GM19023 (cell line): ENCODE measurements around the gene SAMD8.
"Not testable (repeated sequence)": the region's sequence is repeated elsewhere in the genome, so short reads cannot be mapped to it uniquely, and the experiment has no call there.

Experiments used
- ATAC-seq: cut with Tn5 transposase; IDR thresholded peaks from one replicate; pipeline ENCODE4 v1.9.1; 2021; ENCODE audit warnings: mild to moderate bottlenecking, moderate library complexity; ENCODE audit not compliant: unreplicated experiment

SAMD8 gene

DNA sequence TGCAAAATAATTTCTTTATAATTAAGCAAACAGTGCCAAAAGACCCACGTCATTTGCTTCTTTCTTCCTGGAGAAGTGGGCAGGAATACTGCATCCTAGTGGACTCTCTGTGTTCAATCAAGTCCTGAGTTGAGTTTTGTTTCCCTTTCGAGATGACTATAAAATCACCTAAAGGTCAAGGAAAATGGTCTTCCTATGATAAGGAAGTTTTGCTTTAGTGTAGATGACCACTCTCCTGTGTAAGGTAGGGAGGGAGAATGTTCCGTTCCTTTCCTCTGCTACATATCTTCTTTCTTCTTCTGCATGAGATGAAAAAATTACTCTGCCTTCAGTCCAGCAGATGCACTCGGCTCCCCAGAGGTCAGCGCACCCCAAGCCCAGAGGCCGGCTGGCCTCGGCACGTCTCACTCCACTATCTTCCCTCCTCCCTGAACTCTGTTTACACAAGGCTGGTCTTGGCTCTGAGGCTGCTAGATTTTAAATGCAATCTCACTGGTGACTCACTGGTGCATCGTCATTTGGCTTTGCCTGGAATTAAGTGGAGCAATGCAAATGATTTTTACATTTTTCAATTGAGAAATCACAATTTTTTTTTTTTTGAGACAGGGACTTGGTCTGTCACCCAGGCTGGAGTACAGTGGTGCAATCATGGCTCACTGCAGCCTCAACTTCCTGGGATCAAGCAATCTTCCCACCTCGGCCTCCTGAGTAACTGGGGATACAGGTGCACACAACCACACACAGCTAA lies 80.5 kb downstream of the SAMD8 start:
- ATAC-seq, result no peak

DNA sequence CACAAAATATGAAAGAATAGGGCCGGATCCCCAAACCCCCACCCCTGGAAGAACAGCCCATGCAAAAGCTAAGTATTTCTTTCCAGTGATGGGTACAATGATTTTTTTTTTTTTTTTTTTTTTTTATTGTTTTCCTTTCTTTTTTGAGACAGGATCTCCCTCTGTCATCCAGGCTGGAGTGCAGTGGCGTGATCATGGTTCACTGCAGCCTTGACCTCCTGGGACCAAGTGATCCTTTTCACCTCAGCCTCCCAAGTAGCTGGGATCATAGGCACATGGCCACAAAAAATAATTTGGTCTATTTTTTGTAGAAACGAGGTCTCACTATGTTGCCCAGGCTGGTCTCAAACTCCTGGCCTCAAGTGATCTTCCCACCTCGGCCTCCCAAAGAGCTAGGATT lies 83.2 kb downstream of the SAMD8 start:
- not testable (repeated sequence) for ATAC-seq

DNA sequence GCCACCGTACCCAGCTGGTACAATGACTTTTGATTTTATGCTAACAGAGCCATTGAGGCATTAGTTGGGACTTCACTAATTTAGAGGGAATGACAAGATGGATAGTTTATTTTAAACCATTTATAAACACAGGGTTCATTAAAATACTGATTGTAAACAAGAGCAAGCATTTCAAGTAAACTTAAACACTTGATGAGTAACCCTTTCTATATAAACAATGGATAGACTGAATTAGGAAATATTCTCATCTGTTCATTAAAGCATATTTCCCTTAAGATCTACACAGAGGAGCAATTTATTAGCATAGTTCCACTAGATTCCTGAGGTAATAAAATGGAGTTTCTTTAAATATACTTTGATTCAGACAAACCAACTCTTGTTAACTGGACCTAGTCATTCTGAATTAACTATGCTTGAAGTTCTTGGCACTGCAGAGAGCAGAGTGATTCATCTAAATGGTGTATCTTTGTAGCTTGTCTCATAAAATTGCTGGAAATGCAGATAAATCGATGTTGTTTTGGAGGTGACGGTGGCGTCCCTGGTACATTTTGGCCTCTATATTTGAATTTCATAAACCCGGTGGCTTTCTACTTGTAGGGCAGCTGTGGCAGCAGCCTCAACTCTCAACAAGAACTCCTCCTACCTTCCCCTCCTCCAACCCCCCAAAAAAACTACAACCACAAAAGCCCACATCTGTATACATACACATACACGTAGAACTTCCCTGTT lies 83.7 kb downstream of the SAMD8 start:
- ATAC-seq, result no peak

DNA sequence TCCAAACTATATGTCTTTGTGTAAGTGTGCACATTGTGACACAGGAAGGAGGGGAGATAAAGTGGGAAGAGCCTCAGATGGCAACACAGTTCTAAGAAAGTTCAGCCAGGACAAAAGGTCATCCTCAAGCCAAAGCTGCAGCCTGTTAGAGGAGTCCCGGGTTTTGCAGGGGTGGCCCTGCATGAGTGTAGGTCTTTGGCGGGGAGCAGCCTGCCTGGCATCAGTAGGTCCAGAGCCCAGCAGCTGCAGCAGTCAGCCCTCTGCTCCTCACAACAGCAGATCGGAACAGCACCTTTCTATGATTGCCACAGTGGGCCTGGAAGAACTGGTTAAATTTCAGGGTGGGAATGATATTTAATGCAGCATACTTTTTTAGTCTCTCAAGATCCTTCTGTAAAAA lies 85.6 kb downstream of the SAMD8 start:
- no peak for ATAC-seq

DNA sequence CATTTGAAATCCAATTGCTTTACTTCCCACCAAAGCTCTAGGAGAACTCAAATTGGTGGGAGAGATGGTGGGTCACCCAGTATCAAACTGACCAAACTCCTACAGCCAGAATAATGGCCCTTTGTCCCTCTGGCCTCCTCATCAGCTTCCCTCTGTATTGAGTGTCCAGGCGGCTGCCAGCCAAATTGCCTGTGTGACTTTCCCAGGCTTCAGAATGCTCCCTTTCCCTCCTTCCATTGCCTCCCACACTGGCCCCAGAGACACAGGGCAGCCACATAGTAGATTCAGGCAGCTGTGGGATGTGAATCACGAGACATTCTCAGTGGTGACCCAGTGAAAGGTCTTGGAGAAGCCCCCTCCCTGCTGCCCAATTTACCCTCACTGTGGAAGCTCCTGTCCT lies 86.5 kb downstream of the SAMD8 start:
- ATAC-seq, result no peak

DNA sequence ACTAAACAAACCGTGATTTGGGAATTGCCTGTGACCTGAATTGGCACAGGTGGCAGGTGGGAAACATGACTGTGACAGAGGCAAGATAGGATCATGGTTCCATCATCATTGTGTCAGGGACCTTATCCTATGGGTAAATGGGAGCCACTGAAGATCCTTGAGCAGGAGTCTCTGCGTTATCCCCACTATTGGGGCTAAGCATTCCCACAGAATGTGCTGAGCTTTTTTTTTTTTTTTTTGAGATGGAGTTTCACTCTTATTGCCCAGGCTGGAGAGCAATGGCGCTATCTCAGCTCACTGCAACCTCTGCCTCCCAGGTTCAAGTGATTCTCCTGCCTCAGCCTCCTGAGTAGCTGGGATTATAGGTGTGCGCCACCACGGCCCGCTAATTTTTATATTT lies 88.5 kb downstream of the SAMD8 start:
- not testable (repeated sequence) for ATAC-seq

DNA sequence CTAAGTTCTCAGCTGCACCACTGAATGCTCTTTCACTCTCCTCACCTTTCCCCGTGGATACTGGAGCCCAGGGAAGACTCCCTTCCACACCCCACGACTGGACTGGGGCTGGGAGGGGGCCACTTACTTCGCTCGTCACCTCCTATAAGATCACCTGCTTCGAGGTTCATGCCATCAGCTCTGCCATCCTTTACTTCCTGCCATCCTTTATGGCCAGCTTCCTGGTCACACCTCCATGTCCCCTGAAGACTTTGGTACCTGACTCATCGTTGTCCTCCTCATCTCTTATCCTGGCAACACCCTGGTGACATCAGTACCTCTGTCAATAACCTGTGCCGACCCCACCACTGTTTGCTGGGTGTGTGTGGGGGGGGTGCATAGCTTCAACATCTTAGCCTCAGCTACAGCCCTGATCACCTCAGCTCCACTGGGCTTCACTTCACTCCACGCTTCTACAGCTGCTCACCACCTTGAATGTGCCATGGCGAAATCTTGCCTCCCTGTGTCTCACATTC lies 90.4 kb downstream of the SAMD8 start:
- ATAC-seq, result no peak

DNA sequence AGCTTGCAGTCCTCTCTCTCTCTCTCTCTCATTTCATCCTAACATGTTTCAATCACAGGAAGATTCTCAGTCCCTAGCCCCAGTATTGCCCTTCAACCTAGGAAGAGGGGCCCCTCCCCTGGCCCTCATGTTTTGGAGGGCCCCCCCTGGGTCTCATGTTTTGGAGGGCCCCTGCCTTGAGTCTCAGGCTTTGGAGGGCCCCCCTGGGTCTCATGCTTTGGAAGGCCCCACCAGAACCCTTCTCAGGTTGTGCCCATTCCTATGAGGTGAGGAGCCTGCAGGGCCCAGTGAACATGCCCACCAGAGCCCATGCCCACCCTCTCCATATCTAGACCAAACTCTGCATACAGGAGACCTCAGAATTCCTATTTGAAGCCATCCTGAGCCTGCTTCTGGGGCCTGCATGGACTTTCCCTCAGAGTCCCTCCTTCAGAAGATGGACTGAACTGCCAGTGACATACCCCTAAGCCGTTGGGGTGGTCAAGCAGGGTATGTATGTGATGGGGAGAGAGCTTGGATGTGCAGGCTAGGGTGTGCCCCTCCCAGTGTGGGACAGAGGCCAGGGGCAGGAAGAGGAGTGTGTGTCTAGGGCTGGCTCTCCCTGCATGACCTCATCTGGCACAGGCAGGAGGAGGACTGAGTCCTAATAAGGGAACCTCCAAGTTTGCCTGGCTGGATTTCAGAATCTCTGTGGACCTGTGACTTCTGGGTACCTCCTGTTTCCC lies 91.0 kb downstream of the SAMD8 start:
- no peak for ATAC-seq

DNA sequence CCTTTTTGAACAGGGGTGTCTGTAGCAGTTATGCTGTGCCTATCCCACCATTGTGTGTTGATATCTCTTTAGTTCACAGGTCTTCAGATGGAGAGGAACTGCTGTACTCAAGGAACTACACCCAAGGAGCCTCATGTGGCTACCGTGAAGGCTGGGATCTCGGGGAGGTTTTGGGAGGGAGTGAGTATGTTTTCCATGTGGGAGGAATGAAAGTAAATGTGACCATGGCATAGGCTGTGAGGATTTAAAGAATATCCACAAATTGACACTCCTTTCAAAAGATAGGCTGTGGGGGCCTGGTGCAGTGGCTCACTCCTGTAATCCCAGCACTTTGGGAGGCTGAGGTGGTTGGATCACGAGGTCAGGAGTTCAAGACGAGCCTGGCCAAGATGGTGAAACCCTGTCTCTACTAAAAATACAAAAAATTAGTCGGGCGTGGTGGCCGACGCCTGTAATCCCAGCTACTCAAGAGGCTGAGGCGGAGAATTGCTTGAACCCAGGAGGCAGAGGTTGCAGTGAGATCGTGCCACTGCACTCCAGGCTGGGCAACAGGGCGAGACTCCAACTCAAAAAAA lies 91.7 kb downstream of the SAMD8 start:
- ATAC-seq, result not testable (repeated sequence)

DNA sequence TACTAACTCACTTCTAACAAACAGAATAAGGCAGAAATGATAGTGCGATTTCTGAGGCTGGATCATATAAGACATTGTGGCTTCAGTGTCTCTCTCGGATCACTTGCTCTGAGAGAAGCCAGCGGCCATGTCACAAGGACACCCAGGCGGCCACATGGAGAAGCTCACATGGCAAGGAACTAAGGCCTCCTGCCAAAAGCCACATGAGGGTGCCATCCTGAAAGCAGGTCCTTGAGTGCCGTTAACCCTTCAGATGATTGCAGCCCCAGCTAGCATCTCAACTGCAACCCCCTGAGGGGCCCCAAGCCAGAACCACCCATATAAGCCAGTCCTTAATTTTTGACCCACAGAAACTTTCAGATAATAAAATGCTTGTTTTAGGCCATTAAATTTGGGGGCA lies 92.3 kb downstream of the SAMD8 start:
- no peak for ATAC-seq

DNA sequence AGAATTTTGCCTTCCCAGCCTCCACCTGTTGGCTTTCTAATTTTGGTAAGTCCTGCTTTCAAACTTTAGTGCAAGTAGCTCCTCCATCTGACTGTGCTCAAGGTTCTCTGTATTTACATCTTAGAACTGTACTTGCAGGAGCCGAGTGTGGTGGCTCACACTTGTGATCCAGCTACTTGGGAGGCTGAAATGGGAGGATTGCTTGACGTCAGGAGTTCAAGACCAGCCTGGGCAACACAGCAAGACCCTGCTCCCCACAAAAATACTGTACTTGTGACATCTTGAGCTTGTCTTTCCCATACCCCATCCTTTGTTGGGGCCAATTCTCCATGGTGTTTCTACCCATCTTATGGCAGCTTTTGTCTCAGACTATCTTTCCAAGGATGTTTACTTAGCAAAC lies 94.5 kb downstream of the SAMD8 start:
- ATAC-seq, result no peak

DNA sequence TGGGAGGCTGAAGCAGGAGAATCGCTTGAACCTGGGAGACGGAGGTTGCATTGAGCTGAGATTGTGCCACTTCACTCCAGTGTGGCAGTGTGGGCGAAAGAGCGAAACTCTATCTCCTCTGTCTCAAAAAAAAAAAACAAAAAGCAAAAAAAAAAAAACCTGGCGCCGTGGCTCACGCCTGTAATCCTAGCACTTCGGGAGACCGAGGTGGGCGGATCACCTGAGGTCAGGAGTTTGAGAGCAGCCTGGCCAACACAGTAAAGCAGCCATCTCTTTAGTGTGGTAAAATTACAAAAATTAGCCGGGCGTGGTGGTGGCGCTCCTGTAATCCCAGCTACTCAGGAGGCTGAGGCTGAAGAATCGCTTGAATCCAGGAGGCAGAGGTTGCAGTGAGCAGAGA lies 95.2 kb downstream of the SAMD8 start:
- not testable (repeated sequence) for ATAC-seq

DNA sequence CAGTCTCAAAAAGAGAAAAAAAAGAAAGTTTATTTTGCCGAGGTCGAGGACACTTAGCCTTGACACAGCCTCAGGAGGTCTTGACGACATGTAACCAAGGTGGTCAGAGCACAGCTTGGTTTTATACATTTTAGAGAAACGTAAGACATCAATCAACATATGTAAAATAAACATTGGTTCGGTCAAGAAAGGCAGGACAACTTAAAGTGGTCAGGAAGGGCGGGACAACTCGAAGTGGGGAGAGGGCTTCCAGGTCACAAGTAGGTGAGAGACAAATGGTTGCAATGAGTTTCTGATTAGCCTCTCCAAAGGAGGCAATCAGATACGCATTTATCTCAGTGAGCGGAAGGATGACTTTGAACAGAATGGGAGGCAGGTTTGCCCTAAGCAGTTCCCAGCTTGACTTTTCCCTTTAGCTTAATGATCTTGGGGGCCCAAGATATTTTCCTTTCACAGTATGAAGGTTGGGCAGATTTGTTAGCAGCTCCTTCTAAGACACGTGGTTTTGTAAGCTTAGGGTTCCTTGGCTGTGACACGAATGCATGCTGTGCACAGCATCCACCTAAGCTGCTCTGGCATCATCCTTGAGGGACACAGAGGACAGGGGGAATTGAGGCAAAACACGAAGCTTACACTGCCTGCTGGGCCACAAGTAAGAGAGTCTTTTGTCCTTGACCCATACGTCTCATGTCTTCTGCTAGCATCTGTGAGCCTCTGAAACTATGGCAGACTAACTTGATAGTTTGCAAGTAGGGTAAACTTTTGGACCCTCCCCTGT lies 95.8 kb downstream of the SAMD8 start:
- ATAC-seq, result no peak

DNA sequence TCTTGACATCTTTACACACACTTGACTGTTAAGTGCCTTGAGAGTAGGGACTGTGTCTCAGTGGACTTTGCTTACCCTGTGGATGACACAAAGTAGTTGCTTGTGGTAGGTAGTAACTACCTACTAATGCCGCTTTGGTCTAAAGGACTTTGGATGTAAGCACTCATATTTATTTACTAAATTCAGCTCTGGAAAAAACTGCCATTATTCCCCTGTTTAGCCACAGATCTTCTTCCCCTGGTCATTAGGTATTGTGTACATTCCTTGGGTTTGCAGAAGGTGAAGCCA lies 96.3 kb downstream of the SAMD8 start:
- ATAC-seq, result no peak

DNA sequence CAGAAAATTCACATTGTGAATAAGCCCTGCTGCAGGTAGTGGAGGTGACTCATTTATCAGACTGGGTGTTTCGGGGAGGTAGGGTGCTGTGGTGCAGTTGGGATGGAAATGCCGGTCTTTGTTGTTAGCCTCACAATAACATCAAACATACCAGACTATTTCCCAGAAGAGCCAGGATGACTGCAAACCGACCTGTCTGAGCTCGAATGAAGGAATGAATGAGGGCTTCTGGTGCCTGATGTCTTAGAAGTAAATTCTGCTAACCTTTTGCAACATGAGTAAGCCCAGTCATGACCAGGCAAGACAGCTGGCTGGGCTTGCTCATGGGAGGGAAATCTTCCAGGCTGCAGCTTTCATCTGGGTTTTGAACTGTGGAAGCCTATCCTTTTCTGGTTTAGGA lies 96.7 kb downstream of the SAMD8 start:
- no peak for ATAC-seq

DNA sequence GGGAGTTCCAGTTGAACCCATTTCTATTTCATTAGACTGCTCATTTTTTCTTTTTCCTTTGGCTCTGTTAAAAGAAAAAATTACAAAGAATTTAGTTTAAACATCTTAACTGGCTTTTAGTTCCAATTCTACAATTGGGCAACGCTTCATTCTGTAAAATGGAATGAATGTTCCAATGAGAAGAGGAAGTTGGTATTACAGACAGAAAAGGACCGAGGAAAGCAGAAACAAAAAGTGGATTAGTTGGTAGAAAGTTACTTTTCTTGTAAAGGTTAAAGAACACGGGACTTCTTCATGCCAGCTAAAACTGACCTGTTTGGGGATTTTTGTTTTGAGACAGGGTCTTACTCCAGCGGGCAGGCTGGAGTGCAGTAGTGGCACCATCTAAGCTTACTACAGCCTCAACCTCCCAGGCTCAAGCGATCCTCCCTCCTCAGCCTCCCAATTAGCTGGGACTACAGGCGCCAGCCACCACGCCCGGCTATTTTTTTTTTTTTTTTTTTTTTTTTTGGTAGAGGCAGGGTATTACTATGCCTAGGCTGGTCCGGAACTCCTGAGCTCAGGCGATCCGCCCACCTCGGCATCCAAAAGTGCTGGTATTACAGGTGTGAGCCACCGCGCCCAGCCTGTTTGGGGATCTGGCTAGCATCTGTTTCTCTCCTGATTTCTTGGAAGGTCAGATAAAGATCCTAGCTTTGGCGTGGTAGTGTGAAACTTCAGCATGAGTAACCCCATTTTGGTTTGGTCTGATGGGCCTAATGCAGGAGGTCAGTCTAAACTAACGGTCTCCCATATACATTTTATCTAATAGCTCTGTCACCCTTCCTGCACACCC lies 97.8 kb downstream of the SAMD8 start:
- no peak for ATAC-seq

DNA sequence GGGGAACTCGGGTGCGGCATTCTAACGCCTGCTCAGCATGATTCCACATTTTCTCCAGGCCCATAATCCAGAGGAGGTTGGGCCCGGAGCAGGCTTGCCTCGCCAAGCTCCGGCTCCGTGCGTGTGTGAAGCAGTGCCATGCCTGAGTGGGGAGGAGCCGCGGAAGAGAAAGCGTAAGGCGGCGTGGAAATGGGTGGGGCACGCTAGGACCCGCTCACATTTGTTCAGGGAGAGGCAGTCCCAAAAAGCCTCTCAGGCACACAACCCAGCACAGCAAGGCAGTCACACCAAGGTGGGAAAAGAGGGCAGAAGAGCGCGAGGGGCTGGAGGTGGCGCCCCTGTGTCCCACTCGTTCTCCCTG lies 98.4 kb downstream of the SAMD8 start:
- peak; percentile 67 for ATAC-seq

DNA sequence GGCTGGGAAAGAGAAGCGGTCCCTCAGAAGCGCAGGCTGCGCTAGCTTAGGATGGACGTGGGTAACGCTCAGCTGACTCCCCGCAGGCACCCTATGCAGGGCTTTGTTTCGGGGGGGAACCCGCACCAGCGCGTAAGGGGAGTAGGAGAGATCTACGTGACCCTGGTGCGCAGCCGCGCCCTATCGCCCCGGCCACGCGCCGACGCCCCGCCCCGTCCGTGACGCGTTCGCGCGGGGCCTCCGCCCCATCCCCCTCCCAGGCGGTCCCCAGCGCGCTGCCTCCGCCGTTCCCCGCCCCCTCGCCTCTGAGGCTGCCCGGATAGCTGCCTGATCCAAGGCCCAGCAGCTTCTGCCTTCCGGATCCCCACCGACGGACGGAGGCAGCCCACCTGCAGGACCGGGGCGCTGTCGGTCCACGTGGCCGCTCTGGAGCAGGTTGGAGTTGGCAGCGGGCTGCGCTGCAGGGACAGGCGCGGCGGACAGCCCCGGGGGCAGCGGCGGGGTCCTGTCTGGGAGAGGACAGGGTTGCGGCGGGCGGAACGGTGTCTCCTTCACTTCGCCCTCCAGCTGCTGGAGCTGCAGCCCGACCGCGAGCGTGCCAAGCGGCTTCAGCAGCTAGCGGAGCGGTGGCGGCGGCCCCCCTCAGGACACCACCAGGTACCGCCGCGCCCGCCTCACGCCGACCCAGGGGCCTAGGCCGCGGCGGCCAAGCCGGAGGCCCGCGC lies 99.0 kb downstream of the SAMD8 start, which contains the start of gene VDAC2:
TSS of gene VDAC2 (plus strand) at position 515 of the 725 bp plus-strand sequence. CDS start 363 bp downstream, outside the sequence.
- ATAC-seq, result peak; percentile 88

DNA sequence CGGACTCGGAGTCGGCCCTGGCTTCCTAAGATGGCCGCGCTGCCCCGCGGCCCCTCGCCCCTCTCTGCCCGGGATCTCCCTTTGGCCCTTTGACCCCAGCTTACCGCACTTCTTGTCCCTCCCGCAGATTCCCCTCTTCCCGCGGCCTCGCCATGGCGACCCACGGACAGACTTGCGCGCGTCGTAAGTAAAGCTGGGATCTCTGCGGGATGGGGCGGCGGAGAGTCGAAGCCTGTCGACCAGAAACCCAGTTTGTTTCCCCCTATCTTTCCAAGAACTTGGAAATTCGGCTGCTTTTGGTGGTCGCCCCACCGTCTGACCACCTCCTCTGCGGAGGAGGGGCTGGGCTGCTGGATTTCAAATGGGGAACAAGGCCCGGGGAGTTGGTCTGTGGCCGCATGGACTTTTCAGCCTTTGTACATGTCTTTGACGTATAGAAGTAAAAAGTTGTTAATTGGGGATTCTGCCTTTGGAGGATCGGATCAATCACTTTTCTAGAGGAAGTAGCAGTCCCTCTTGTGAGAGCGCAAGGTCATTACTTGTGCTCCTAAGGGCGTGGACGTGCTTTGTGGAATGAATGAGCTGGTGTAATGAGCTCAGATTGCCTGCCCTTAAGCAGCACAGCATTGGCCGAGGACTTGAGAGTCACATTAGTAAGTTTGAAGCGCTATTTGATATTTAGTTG lies 99.7 kb downstream of the SAMD8 start:
- ATAC-seq, result no peak
